SIG-M5 treated with dmso at 0.1 percent for 504 hours (cell line): Measurements from ENCODE around the gene THY1.
"Not testable (repeated sequence)": the region's sequence is repeated elsewhere in the genome, so short reads cannot be mapped to it uniquely, and the experiment has no call there.

ENCODE experiments used
- DNase-seq: peaks from one replicate; lab custom pipeline; 2025; ENCODE audit not compliant: unreplicated experiment; lab: John Stamatoyannopoulos, UW

THY1 gene

DNA sequence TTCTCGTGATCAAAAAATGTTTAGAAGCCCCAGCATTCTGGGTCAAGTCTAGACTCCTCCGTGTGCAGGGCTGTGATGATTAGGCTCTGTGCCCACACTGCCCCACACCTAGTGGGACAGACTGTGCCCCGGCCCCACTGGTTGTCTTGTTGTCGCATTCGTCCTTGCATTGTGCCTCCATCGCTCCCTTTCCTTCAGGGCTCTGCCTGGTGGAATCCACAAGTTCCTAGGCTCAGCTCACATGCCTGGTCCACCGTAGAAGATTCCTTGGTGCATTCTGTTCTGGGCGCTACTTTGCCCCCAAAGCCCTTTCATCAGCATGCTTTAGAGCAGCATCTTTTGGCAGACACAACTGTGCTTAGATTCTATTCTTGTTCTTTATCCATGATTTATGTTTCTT is 23.5 kb upstream of the THY1 start:
- no peak for DNase-seq

DNA sequence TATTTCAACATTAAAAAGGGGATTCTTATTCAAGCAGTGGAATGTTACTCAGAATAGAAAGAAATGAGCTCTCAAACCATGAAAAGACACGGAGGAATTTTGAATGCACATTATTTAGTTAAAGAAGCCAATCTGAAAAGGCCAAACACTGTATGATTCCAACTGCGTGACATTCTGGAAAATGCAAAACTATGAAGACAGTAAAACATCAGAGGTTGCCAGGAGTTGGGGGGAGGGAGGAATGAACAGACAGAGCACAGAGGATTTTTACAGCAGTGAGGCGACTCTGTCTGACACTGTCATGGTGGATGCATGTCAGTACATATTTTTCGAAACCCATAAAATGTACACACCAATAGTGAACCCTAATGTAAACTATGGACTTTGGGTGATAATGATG is 22.9 kb upstream of the THY1 start:
- DNase-seq: no peak

DNA sequence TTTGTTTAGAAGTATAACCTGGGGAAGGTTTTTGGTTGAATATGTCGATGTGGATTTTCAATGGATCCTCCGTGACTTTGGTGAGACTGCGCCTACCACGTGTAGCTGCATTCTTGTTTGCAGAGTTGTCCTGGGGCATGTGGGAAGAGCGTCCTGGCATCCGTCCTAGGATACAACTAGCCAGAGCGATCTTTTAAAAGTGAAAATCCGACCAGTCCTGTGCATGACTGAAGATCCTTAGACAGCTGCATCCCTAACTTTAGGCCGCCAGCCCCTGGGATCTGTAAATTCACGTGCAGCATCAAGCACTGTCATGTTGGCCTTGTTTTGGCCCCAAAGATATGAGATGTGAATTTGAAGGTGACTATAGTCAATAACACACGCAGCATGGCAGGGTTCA is 22.4 kb upstream of the THY1 start:
- DNase-seq: no peak

DNA sequence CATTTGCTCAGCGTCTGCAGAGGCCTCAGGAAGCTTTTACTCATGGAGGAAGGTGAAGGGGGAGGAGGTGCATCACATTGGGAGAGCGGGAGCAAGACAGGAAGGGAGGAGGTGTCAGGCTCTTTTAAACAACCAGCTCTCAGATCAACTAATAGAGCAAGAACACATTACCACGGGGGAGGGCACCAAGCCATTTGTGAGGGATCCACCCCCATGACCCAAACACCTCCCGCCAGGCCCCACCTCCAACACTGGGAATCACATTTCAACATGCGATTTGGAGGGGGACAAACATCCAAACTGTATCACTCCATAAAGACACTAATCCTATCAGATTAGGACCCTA is 18.9 kb upstream of the THY1 start:
- no peak for DNase-seq

DNA sequence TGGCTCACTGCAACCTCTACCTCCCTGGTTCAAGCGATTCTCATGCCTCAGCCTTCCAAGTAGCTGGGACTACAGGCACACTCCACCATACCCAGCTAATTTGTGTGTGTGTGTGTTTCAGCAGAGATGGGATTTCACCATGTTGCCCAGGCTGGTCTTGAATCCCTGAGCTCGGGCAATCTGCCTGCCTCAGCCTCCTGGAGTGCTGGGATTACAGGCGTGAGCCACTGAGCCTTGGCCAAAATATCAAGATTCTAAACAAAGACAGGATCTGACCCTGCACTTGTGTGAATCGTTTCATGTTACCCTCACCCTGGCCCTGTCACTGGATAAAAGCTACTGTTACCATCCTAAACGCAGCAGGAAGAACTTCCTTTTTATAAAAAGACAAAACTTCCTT is 15.6 kb upstream of the THY1 start:
- DNase-seq: no peak

GRCh38 chr11:119437521-119437920 is 14.5 kb upstream of the THY1 start:
- DNase-seq: not testable (repeated sequence)

DNA sequence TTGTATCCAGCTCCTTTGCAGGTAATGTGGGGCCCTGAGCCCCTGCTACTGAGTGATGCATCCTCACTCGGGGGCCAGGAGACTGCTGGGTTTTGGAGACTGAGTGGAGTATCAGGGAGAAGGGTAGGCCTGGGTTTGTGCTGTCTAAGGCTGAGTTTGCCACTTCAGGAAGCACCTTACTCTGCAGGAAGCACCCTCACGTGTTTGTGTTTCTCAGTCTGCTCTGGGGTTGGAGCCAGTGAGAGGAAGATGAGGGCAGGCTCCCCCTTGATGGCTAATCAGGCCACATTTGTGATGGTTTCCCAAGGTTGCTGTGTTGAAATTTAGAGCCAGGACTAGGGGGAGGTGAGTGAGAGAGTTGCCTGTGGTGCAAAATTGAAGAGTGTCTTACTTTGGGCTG is 13.7 kb upstream of the THY1 start:
- DNase-seq: no peak

DNA sequence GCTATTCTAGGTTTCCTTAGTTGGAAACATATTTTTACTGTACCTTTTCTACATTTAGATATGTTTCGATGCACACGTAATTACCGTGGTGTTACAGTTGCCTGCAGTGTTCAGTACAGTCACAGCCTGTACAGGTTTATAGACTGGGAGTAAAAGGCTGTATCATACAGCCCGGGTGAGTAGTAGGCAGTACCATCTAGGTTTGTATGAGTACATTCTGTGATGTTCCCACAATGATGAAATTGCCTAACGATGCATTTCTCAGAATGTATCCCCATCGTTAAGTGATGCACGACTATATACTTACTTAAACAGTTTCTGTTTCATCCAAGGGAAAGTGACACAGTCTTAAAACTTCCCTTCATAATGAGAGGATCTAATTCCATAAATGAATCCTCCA is 13.1 kb upstream of the THY1 start:
- no peak for DNase-seq

DNA sequence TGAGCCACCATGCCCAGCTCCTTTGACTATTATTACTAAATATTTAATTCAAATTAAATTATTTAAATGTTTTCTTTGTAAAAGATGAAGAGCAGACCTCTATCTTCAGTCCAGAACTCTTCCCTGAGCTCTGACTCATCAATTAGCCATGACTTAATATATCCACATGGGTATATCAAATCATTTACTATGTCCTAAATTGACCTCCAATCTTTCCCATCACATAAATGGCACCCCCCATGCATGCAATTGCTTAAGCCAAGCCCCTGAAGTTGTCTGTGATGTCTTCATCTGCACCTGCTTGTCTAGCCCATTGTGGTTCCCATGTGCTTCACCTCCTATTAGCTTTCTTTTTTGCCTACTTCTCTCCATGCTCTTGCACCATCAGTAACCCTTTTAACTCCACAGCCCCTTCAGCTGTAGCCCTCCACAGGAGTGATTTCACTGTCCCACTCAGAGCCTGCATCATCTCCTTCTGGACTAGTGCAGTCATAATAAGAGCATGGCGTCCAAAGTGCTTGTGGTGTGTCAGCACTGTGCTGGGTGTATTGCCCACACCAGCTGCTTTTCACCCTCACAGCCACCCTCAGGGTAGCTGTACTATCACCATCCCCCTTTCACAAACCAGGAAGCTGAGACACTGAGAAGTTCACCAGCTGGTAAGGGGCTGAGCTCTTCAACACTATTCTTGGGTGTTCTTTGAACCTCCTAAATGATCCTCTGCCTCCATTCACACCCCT is 11.8 kb upstream of the THY1 start:
- no peak for DNase-seq

GRCh38 chr11:119433358-119433725 is 10.4 kb upstream of the THY1 start:
- no peak for DNase-seq

DNA sequence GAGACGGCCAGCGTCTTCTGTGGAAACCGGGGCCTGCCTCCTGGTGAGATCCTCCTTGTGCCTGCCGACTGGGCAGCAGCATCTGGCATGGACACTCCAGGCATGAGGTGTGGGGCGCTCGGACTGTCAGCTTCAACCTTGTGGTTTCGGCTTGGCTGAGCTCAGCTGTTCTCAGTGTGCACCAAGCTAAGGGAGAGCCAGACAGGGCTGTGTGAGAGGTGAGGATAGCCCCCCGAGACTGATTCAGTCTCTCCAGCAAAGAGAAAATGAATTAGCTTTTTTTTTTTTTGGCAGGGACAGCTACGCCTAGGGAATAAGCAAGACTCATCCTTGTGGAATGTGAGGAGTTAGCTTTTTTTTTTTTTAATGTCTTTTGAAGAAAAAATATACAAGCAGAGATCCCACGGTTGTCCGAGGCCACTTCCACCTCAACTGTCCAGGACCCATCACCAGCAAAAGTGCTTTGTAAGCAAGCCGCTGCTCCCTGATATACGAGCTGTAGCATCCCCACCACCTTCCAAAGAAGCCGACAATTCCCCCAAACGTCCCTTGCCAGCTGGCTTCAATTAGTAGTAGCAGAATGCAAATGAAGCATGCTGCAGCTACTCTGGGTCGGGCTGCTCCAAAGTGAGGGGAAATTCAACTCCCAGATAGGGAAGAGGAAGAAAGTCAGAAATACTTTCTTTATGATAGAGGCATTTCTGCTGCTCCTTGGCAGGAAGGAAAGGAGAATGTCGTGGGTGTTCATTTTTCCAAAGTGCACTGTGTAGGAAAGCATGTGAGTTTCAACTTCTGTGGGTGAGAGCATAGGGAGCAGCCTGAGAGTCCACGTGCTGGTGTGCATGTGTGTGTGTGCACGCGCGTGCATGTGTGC is 9.7 kb upstream of the THY1 start:
- DNase-seq: no peak

DNA sequence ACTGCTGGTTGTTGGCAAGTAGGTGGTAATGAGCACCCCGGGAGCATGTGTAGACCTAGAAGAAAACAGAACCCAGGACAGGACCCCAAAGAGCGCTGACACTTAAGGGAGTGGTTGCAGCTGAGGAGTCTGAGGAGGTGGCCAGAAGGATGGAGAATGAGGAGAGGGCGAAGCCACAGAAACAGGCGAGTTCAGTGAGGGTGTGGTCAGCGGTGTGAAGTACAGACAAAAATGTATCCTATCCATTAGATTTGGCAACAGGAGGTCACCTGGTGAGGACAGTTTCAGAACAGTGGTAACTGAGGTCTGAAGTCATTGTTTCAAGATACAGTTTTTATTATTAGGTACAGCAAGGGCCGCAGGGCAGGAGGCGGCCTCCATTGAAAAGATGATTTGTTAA is 8.6 kb upstream of the THY1 start:
- DNase-seq: no peak

DNA sequence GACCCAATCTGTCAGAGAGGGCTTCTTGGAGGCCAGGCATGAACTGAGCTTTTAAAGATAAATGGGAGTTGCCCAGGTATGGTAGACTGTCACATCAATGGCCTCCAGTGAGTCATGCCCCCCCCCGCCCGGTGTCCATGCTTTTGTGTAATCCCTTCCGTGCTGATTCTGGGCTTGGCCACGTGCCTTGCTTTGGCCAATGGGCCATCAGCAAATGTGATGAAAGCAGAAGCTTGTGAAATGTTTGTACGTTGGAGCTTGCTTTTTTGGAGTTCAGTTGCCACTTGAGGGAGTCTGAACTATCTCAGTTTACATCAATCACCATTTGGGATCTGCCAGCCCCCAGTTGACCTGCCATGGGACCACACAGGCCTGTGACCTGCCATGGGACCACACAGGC is 4.3 kb upstream of the THY1 start:
- DNase-seq: no peak

DNA sequence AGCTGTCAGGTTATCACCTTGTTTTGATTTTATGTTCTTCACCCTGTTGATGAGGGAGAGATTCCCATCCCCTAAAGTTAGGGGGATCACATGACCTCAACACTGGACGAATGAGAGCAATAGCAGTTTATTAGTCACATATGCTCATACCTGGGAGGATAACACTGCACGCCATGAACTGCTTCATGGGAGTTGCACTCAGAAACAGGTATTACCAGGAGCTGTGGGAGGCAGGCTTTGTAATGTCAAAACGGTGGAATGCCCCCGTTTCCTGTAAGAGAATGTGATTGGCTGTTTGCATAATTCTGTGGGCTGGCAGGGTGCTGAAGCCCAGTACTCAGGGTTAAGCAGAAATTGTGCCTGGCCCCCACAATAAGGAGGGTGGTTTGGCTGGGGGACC is 3.2 kb upstream of the THY1 start:
- DNase-seq: no peak

DNA sequence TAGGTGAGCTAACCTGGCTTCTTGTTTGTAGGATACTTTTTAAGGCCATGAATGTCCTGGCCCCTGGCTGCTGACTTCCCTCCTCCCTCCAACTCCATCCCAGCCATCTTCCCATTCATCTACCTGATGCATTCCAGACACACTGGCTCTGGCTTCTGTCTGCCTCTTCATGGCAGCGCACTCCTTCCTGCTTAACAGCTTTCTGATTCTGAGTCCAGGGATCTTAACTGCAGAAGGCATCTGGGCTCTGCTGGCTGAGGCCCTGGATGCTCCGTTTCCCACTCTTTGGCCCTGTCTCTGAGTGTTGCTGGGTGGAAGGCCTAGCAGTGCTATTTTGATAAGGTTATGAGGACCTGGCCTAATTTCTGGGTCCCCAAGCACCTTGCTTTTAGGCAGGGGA is 1.8 kb upstream of the THY1 start:
- no peak for DNase-seq

GRCh38 chr11:119424276-119424675 is 1.3 kb upstream of the THY1 start:
- no peak for DNase-seq

GRCh38 chr11:119423509-119424254 is 710 bp upstream of the THY1 start:
- DNase-seq: no peak

DNA sequence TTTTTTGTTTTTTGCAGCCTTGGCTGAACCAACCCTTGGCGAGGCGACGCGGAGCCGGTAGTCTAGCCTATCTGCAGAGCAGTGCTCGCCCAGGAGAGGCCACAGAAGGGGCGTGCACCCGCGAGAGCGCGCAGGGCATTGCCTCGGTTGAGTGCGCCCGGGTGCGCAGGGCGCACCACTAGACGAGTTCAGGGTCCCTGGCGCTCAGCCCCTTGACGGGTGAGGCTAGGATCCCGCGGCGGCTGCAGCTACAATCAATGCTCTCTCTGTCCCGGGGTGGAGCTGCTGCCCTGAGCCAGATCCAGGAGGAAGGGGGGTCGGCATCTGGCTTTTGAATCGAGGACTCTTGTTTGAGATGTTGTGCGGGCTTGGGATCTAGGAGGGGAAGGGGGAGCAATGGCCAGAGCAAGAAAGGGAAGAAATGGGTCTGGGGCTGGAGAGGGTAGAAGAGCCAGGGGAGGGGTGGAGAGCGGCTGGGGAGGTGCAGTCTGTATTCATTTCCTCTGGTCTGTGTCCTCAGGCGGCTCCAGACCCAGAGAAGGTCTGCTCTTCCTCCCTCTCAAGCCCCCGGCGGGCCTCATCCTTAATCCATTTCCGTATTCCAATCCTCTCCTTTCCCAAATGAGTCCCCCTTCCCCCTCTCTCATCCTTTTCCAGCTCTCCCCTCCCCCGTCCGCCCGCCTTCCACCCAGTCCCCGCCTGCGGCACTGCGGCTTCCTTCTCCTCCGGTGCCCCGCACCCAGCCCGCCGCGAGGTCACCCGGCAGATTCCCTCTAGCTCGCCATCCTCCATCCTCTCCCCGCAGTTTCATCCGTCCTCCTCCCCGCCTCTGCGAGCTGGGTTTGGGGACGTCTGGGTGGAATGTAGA is 797 bp downstream of the THY1 start:
- DNase-seq: no peak

- DNase-seq: no peak
Observed at GRCh38 chr11:119421351-119421750, 1.6 kb downstream of the THY1 start.

DNA sequence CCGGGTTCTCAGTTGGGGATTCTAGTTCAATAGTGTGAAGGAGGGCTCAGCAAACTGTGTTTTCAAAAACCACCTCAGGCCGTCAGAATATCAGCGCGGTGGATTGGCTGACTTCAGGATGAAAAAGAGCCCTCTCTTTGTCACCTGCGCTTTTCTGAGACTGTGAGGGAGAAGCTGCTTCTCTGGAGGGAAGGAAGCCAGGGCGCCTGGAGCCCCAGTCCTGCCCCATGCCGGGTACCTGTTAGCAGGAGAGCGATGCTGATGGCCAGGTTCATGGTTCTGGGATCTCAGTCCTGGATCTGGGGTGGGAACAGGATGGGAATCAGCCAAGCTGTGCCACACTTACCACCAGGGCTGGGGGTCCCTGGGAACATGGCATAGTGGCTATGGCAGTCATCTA is 2.3 kb downstream of the THY1 start:
- DNase-seq: no peak

GRCh38 chr11:119419834-119420492 is 3.0 kb downstream of the THY1 start:
- DNase-seq: no peak
